Left lung (tissue), 10 donors: ENCODE results near the gene ID2. TPM values are rescaled to one million over a fixed set of nuclear protein-coding genes. Genes with fewer than 3 reads are reported as not detected.

Experiments used
- ATAC-seq: fragments of 200-7000 bp; cut with Tn5 transposase; one replicate; pipeline ENCODE4 v1.9.1; 2020; ENCODE audit warnings: moderate library complexity
- DNase-seq, 4 donors: peaks; one replicate each; pipeline ENCODE4 v3.0.0-alpha.2; 2013 to 2020
- H3K27ac ChIP-seq, 2 donors: fragments of 200-600 bp; sonication (generic) in 1 of 2; one replicate each; pipeline versions ENCODE4 v1.5.0 to v1.8.0; 2020 to 2021
- H3K27me3 ChIP-seq, 2 donors: fragments of 200-600 bp; sonication (generic) in 1 of 2; one replicate each; pipeline versions ENCODE4 v1.5.0 to v1.8.0; 2020 to 2021
- H3K36me3 ChIP-seq, 2 donors: fragments of 200-600 bp; sonication (generic) in 1 of 2; one replicate each; pipeline versions ENCODE4 v1.5.0 to v1.8.0; 2020 to 2021
- H3K4me1 ChIP-seq, 2 donors: fragments of 200-600 bp; one replicate each; pipeline ENCODE4 v1.8.0; 2021
- H3K4me3 ChIP-seq, 2 donors: fragments of 200-600 bp; sonication (generic) in 1 of 2; one replicate each; pipeline versions ENCODE4 v1.5.0 to v1.8.0; 2020 to 2021; ENCODE audit warnings: mild to moderate bottlenecking in 1 of 2
- H3K9me3 ChIP-seq, 2 donors: fragments of 200-600 bp; sonication (generic) in 1 of 2; one replicate each; pipeline versions ENCODE4 v1.5.0 to v1.8.0; 2020 to 2021
- intact Hi-C, 2 donors: fragments of 100-400 bp; cut with DNase I; formaldehyde crosslinking; loops; one replicate each; pipeline versions ENCODE4 v1.11.2 to v1.14.2; 2022
- polyA plus RNA-seq, 6 donors: library from polyadenylated mRNA; unstranded; fragments of 120-200 nt; gene quantifications; one replicate each; pipeline ENCODE4 v1.2.1, GENCODE V29; 2013; ENCODE audit not compliant: insufficient read length in 6 of 6
- total RNA-seq, 2 donors: library from RNA; stranded (reverse); fragmentation: NEBNext Ultra II Directional; extraction: Animal tissue kit (Norgen Biotek cat#: 25700); gene quantifications; one replicate each; pipeline ENCODE4 v1.2.1, GENCODE V29; 2021
- TF ChIP-seq, protein P1 (sequence below), 2 donors: fragments of 200-600 bp; sonication (generic) in 1 of 2; IDR thresholded peaks; one replicate each; pipeline versions ENCODE4 v1.5.0 to v1.8.0; 2021; ENCODE audit warnings: antibody characterized with exemption in 2 of 2
- donor health status: DM: no; HTN: yes; CAD: no.
- donor health status: DM: no; HTN: no; CAD: no.

ID2 gene
- total and polyA plus RNA-seq, 8 donors: 67.5 to 499 (median 347) TPM

DNA sequence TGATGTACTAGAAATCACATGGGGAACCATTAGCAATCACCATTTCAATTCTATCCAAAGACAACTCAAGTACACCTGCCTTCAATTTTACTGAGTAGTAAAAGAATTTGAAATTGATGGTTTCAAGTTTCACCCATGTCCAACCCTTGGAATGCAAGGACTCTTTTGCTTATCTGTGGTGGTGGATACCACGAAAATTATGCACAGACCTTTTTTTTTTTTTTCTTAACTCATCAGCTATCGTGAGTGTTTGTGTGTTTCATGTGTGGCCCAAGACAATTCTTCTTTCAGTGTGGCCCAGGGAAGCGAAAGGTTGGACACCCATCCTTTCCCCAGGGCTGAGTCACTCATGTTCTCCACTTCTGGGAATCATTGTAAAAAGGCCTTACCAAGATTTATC, 23.1 kb downstream of the ID2 start:
- TF ChIP-seq, protein P1, sequence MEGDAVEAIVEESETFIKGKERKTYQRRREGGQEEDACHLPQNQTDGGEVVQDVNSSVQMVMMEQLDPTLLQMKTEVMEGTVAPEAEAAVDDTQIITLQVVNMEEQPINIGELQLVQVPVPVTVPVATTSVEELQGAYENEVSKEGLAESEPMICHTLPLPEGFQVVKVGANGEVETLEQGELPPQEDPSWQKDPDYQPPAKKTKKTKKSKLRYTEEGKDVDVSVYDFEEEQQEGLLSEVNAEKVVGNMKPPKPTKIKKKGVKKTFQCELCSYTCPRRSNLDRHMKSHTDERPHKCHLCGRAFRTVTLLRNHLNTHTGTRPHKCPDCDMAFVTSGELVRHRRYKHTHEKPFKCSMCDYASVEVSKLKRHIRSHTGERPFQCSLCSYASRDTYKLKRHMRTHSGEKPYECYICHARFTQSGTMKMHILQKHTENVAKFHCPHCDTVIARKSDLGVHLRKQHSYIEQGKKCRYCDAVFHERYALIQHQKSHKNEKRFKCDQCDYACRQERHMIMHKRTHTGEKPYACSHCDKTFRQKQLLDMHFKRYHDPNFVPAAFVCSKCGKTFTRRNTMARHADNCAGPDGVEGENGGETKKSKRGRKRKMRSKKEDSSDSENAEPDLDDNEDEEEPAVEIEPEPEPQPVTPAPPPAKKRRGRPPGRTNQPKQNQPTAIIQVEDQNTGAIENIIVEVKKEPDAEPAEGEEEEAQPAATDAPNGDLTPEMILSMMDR (IDR thresholded peaks at IDR 0.05): no peak
- DNase-seq (no peak), ATAC-seq (no peak)
- no peaks in the 10 kb centered on the region for H3K4me1 ChIP-seq
- no peaks in the 10 kb centered on the region for H3K27me3 ChIP-seq
- intact Hi-C loops: no loop called here
- H3K9me3 ChIP-seq: no peaks in the 10 kb centered on the region
- no peaks in the 10 kb centered on the region for H3K36me3 ChIP-seq
- H3K27ac ChIP-seq: no peak overlapping the region
- no peak overlapping the region for H3K4me3 ChIP-seq

DNA sequence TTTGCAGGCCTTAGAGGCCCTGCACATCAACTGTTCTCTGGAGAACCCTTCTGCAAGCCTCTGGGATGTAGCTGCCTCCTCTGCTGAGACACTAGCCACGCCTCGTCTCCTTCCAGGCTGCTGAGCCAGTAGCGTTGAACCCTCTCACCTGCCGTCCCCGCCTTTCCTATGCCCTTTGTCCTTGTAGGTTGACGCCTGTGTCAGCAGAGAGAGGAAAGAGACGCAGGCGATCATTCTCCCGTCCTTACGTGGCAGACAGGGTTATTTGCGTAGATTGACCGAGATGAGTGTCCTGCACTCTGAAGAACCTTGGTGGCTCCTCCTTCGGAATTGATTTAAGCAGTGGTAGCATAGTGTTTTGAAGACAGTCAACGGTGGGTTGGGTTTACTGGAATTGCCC, 27.8 kb downstream of the ID2 start:
- no peaks in the 10 kb centered on the region for H3K36me3 ChIP-seq
- ATAC-seq (no peak), DNase-seq (no peak)
- TF ChIP-seq, protein P1 (IDR thresholded peaks at IDR 0.05): no peak
- H3K4me3 ChIP-seq: no peak overlapping the region
- H3K27ac ChIP-seq: no peak overlapping the region
- no peaks in the 10 kb centered on the region for H3K27me3 ChIP-seq
- H3K9me3 ChIP-seq: no peaks in the 10 kb centered on the region
- intact Hi-C loops: no loop called here
- no peaks in the 10 kb centered on the region for H3K4me1 ChIP-seq

- DNase-seq (no peak), ATAC-seq (no peak)
- intact Hi-C loops: no loop called here
- Histone ChIP-seq H3K4me3 (no peak overlapping the region), H3K36me3 (no peaks in the 10 kb centered on the region), H3K27me3 (no peaks in the 10 kb centered on the region), H3K4me1 (no peaks in the 10 kb centered on the region), H3K9me3 (no peaks in the 10 kb centered on the region), H3K27ac (no peak overlapping the region)
- TF ChIP-seq, protein P1 (IDR thresholded peaks at IDR 0.05): no peak
Observed at GRCh38 chr2:8710951-8711350, 29.1 kb downstream of the ID2 start.

- TF ChIP-seq, protein P1 (IDR thresholded peaks at IDR 0.05): no peak
- ATAC-seq (no peak), DNase-seq (no peak)
Observed at GRCh38 chr2:8714283-8714682, 32.4 kb downstream of the ID2 start.

DNA sequence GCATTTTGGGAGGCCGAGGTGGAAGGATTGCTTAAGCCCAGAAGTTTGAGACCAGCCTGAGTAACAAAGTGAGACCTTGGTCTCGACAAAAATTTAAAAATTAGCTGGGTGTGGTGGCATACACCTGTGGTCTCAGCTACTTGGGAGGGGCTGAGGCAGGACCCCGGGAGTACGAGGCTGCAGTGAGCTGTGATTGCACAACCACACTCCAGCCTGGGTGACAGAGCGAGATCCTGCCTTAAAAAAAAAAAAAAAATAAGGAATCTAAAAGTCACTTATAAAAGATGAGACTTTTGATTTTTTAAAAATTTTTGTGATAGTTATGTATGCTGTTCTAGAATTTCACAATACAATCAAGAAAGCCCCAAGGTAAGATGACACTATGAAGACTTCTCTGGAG, 33.1 kb downstream of the ID2 start:
- intact Hi-C loops: no loop called here
- ATAC-seq (no peak), DNase-seq (no peak)
- no peaks in the 10 kb centered on the region for H3K4me1 ChIP-seq
- H3K36me3 ChIP-seq: no peaks in the 10 kb centered on the region
- TF ChIP-seq, protein P1 (IDR thresholded peaks at IDR 0.05): no peak
- H3K4me3 ChIP-seq: no peak overlapping the region
- no peaks in the 10 kb centered on the region for H3K27me3 ChIP-seq
- H3K27ac ChIP-seq: no peak overlapping the region
- H3K9me3 ChIP-seq: no peaks in the 10 kb centered on the region

More at GRCh38 chr2:8714283-8714682, 32.4 kb downstream of the ID2 start:
- no peaks in the 10 kb centered on the region for H3K4me1 ChIP-seq
- no peaks in the 10 kb centered on the region for H3K27me3 ChIP-seq
- no peaks in the 10 kb centered on the region for H3K36me3 ChIP-seq
- no peak overlapping the region for H3K27ac ChIP-seq
- no peaks in the 10 kb centered on the region for H3K9me3 ChIP-seq
- no peak overlapping the region for H3K4me3 ChIP-seq
- intact Hi-C loops: no loop called here
